SK-N-SH (cell line): ENCODE data around the gene A4GALT. TPM values are rescaled to one million over a fixed set of nuclear protein-coding genes. Genes with fewer than 3 reads are reported as not detected.

Source experiments
- CTCF ChIA-PET: fragments of 300-600, 350-600 bp; formaldehyde crosslinking; extraction: SDS; loops from one replicate; lab custom pipeline; 2021; lab: Yijun Ruan, JAX
- POLR2A ChIA-PET: fragments of 350-600 bp; sonication (Branson Sonifier 250); formaldehyde crosslinking; extraction: SDS; loops from one replicate; lab custom pipeline; 2020; ENCODE audit warnings: antibody characterized with exemption, inconsistent platforms; lab: Yijun Ruan, JAX
- DNase-seq: peaks from one replicate; pipeline ENCODE4 v3.0.0; 2012
- H2AFZ ChIP-seq: fragments of 200-600 bp; sonication (generic); 2 replicates; pipeline ENCODE4 v1.8.1; 2016; ENCODE audit warnings: antibody characterized with exemption, mild to moderate bottlenecking, low read depth
- H3F3A ChIP-seq: fragments of 200-600 bp; sonication (generic); replicated peaks from 2 replicates; pipeline ENCODE3; 2016; ENCODE audit warnings: antibody characterized with exemption, mild to moderate bottlenecking; ENCODE audit not compliant: insufficient read depth
- H3K27ac ChIP-seq, 2 experiments: fragments of 200-500 bp in 1 of 2; fragments of 200-600 bp in 1 of 2; sonication (Bioruptor generic) in 1 of 2; sonication (generic), shearing (Covaris generic) in 1 of 2; 2 replicates each; pipeline versions ENCODE4 v1.5.1 to v1.6.1; 2014 to 2016; ENCODE audit warnings: low read depth in 2 of 2, inconsistent platforms in 1 of 2, low read length in 1 of 2, mild to moderate bottlenecking in 1 of 2, mixed read lengths in 1 of 2
- H3K27me3 ChIP-seq: fragments of 200-600 bp; sonication (generic), shearing (Covaris generic); 2 replicates; pipeline ENCODE4 v1.6.1; 2016; ENCODE audit warnings: mixed run types; ENCODE audit not compliant: insufficient read depth
- H3K36me3 ChIP-seq, 2 experiments: fragments of 200-500 bp in 1 of 2; fragments of 200-600 bp in 1 of 2; sonication (Bioruptor generic) in 1 of 2; sonication (generic) in 1 of 2; replicated peaks in 1 of 2; 2 replicates each; pipeline versions ENCODE3 to v1.5.1; 2014 to 2016; ENCODE audit warnings: low read length in 1 of 2, mild to moderate bottlenecking in 1 of 2; ENCODE audit not compliant: insufficient read depth in 2 of 2, control insufficient read depth in 1 of 2
- H3K4me1 ChIP-seq, 2 experiments: fragments of 200-500 bp in 1 of 2; fragments of 200-600 bp in 1 of 2; sonication (Bioruptor generic) in 1 of 2; sonication (generic), shearing (Covaris generic) in 1 of 2; 2 replicates each; pipeline versions ENCODE4 v1.5.1 to v1.6.1; 2014 to 2016; ENCODE audit warnings: low read depth in 1 of 2, low read length in 1 of 2, mixed run types in 1 of 2; ENCODE audit not compliant: insufficient read depth in 2 of 2, control insufficient read depth in 1 of 2
- H3K4me2 ChIP-seq: fragments of 200-600 bp; sonication (generic), shearing (Covaris generic); 2 replicates; pipeline ENCODE4 v1.6.1; 2017; ENCODE audit warnings: mixed run types
- H3K4me3 ChIP-seq, 2 experiments: fragments of 200-500 bp in 1 of 2; fragments of 200-600 bp in 1 of 2; sonication (Bioruptor generic) in 1 of 2; sonication (generic), shearing (Covaris generic) in 1 of 2; 2 replicates each; pipeline versions ENCODE4 v1.5.1 to v1.8.1; 2014 to 2016; ENCODE audit warnings: low read depth in 2 of 2, inconsistent platforms in 1 of 2, low read length in 1 of 2, mild to moderate bottlenecking in 1 of 2, mixed read lengths in 1 of 2, moderate library complexity in 1 of 2
- H3K79me2 ChIP-seq: fragments of 200-600 bp; sonication (generic); 2 replicates; pipeline ENCODE4 v1.8.1; 2017; ENCODE audit warnings: mild to moderate bottlenecking; ENCODE audit not compliant: insufficient read depth
- H3K9ac ChIP-seq: fragments of 200-600 bp; sonication (generic); 2 replicates; pipeline ENCODE4 v1.6.1; 2017; ENCODE audit warnings: mixed run types
- H3K9me2 ChIP-seq: fragments of 200-600 bp; sonication (generic); 2 replicates; pipeline ENCODE4 v1.6.1; 2017; ENCODE audit warnings: mixed run types
- H3K9me3 ChIP-seq: fragments of 200-600 bp; sonication (generic); 2 replicates; pipeline ENCODE4 v1.6.1; 2017; ENCODE audit warnings: mixed run types, mild to moderate bottlenecking, moderate library complexity
- H4K20me1 ChIP-seq: fragments of 200-600 bp; sonication (generic); 2 replicates; pipeline ENCODE4 v1.6.1; 2017; ENCODE audit warnings: mild to moderate bottlenecking, mixed run types; ENCODE audit not compliant: insufficient read depth
- CHD2 ChIP-seq: fragments of 150-350 bp; IDR thresholded peaks from 2 replicates; pipeline ENCODE4 v1.6.1; 2018; ENCODE audit warnings: low read length; ENCODE audit not compliant: partially characterized antibody
- FOXJ3 ChIP-seq: sonication (generic); formaldehyde crosslinking; IDR thresholded peaks from 2 replicates; pipeline ENCODE4 v1.5.1; 2020; ENCODE audit warnings: mild to moderate bottlenecking, missing genetic modification reagents
- GABPA ChIP-seq: IDR thresholded peaks from 2 replicates; pipeline ENCODE4 v1.4.0; 2012; ENCODE audit warnings: low read depth, mild to moderate bottlenecking
- GATA2 ChIP-seq: sonication (generic); formaldehyde crosslinking; IDR thresholded peaks from 2 replicates; pipeline ENCODE4 v1.5.0; 2020; ENCODE audit warnings: mild to moderate bottlenecking, missing genetic modification reagents
- TCF12 ChIP-seq: IDR thresholded peaks from 2 replicates; pipeline ENCODE4 v1.4.0; 2012
- TEAD4 ChIP-seq: IDR thresholded peaks from 2 replicates; pipeline ENCODE4 v1.4.0; 2012; ENCODE audit warnings: mild to moderate bottlenecking, borderline replicate concordance; ENCODE audit not compliant: insufficient read depth
- WGBS: methylation state at CpG from one replicate; pipeline ENCODE4 v1.1.6; 2017; ENCODE audit warnings: low lambda C conversion rate; 5-methylcytosine and 5-hydroxymethylcytosine counted together
- polyA plus RNA-seq, 3 experiments: library from polyadenylated mRNA; depleted of rRNA; stranded (reverse); fragments of >200 nt; gene quantifications; 2 replicates each; pipeline ENCODE4 v1.2.3, GENCODE V29; 2012
- TF ChIP-seq, protein P1 (sequence below): IDR thresholded peaks from 2 replicates; pipeline ENCODE4 v1.6.1; 2012; ENCODE audit warnings: mild to moderate bottlenecking, low read depth, low read length, moderate library complexity
- TF ChIP-seq, protein P2 (sequence below): IDR thresholded peaks from 2 replicates; pipeline ENCODE4 v1.4.0; 2012; ENCODE audit warnings: low read depth
- TF ChIP-seq, protein P3 (sequence below): IDR thresholded peaks from 2 replicates; pipeline ENCODE4 v1.4.0; 2012; ENCODE audit warnings: low read depth, borderline replicate concordance

The A4GALT gene
- polyA plus RNA-seq, 1 of the 3 experiments (the other 2 are of a cell fraction), result 9.5 TPM

DNA sequence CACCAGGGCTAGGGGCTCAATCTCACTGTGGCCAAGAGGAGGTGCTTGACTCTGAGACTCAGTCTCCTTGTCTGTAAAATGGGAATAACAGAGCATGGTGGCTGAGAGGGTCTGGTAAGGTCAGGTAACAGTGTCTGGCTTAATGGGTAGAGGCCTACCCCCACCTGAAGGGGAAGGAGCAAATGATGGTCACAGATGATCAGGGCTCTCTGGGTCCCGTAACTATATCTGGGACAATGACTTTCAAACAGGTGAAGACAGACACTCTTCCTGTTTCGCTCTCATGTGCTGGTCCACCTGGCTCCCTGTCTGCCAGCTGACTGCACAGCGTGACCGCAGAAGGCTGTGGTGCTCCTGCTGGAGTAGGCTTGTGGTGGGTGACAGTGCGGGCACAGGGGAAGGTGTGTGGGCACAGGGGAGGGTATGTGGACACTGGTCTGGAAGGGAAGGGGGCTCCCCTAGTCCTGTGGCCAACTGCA, 4.0 kb downstream of the A4GALT start:
- WGBS, result 80% methylated on average over 1 of the region's 5 CpGs
- DNase-seq, result no peak
- H3K9me3 ChIP-seq, result no peaks in the 10 kb centered on the region
- no peaks in the 10 kb centered on the region for H3K27me3 ChIP-seq
- CTCF ChIA-PET, result no interaction called here
- TF ChIP-seq TEAD4, result no peak
- TF ChIP-seq FOXJ3 (CRISPR knock-in tag), result no peak
- no peak for TF ChIP-seq GABPA
- TF ChIP-seq GATA2, result no peak
- TF ChIP-seq, protein P1, sequence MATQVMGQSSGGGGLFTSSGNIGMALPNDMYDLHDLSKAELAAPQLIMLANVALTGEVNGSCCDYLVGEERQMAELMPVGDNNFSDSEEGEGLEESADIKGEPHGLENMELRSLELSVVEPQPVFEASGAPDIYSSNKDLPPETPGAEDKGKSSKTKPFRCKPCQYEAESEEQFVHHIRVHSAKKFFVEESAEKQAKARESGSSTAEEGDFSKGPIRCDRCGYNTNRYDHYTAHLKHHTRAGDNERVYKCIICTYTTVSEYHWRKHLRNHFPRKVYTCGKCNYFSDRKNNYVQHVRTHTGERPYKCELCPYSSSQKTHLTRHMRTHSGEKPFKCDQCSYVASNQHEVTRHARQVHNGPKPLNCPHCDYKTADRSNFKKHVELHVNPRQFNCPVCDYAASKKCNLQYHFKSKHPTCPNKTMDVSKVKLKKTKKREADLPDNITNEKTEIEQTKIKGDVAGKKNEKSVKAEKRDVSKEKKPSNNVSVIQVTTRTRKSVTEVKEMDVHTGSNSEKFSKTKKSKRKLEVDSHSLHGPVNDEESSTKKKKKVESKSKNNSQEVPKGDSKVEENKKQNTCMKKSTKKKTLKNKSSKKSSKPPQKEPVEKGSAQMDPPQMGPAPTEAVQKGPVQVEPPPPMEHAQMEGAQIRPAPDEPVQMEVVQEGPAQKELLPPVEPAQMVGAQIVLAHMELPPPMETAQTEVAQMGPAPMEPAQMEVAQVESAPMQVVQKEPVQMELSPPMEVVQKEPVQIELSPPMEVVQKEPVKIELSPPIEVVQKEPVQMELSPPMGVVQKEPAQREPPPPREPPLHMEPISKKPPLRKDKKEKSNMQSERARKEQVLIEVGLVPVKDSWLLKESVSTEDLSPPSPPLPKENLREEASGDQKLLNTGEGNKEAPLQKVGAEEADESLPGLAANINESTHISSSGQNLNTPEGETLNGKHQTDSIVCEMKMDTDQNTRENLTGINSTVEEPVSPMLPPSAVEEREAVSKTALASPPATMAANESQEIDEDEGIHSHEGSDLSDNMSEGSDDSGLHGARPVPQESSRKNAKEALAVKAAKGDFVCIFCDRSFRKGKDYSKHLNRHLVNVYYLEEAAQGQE, result no peak
- TF ChIP-seq, protein P2, sequence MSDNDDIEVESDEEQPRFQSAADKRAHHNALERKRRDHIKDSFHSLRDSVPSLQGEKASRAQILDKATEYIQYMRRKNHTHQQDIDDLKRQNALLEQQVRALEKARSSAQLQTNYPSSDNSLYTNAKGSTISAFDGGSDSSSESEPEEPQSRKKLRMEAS, result no peak
- TF ChIP-seq, protein P3, sequence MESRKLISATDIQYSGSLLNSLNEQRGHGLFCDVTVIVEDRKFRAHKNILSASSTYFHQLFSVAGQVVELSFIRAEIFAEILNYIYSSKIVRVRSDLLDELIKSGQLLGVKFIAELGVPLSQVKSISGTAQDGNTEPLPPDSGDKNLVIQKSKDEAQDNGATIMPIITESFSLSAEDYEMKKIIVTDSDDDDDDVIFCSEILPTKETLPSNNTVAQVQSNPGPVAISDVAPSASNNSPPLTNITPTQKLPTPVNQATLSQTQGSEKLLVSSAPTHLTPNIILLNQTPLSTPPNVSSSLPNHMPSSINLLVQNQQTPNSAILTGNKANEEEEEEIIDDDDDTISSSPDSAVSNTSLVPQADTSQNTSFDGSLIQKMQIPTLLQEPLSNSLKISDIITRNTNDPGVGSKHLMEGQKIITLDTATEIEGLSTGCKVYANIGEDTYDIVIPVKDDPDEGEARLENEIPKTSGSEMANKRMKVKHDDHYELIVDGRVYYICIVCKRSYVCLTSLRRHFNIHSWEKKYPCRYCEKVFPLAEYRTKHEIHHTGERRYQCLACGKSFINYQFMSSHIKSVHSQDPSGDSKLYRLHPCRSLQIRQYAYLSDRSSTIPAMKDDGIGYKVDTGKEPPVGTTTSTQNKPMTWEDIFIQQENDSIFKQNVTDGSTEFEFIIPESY, result no peak
- no peak for TF ChIP-seq TCF12
- H3K9me2 ChIP-seq, result no peaks in the 10 kb centered on the region
- no peak overlapping the region for H3K27ac ChIP-seq
- no peak overlapping the region for H3K4me3 ChIP-seq
- H3K4me1 ChIP-seq, result no peaks in the 10 kb centered on the region; a peak in 1 of 4 replicates
- H3K4me2 ChIP-seq, result no peak overlapping the region
- no peak overlapping the region for H3K9ac ChIP-seq
- H2AFZ ChIP-seq, result no peak overlapping the region
- peaks cover 13% of the 10 kb centered on the region; the same call in 1 of the 2 replicates for H3K79me2 ChIP-seq
- POLR2A ChIA-PET, result no interaction called here
- H3K36me3 ChIP-seq, result no peaks in the 10 kb centered on the region
- no peaks in the 10 kb centered on the region for H3F3A ChIP-seq
- no peaks in the 10 kb centered on the region for H4K20me1 ChIP-seq

DNA sequence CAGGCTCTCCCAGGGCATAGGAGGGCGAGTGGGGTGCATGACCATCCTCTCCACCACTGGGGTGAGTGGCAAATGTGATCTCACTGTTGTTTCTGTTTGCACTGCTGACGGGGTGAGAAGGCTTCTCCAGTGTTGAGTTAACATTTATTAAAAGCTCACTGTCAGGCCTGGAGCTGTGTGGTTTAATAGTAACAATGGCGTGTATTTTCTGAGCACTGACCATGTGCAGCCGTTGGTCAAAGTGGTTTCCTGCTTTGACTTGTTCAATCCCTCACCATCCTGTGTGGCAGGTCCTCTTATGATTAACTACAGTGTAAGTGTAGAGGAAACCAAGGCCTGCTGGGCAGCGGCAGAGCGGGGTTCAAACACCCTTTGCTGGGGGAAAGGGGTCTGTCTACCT, 4.4 kb downstream of the A4GALT start:
- H4K20me1 ChIP-seq, result no peaks in the 10 kb centered on the region
- no peak overlapping the region for H2AFZ ChIP-seq
- WGBS, result 94% methylated on average over 2 of the region's 6 CpGs
- no peaks in the 10 kb centered on the region for H3F3A ChIP-seq
- H3K9me3 ChIP-seq, result no peaks in the 10 kb centered on the region
- no peak overlapping the region for H3K9ac ChIP-seq
- CTCF ChIA-PET, result no interaction called here
- H3K36me3 ChIP-seq, result no peaks in the 10 kb centered on the region
- H3K27ac ChIP-seq, result no peak overlapping the region
- H3K4me3 ChIP-seq, result no peak overlapping the region
- H3K9me2 ChIP-seq, result no peaks in the 10 kb centered on the region
- H3K4me2 ChIP-seq, result no peak overlapping the region
- no peaks in the 10 kb centered on the region for H3K27me3 ChIP-seq
- no peaks in the 10 kb centered on the region; a peak in 1 of 4 replicates for H3K4me1 ChIP-seq
- no peak for DNase-seq
- peaks cover 13% of the 10 kb centered on the region; the same call in 1 of the 2 replicates for H3K79me2 ChIP-seq
- no peak for TF ChIP-seq CHD2
- TF ChIP-seq, all 33 proteins: peak for 0
- POLR2A ChIA-PET, result no interaction called here
